Tibial artery (tissue), 4 donors: ENCODE measurements around the gene OBSL1.

ENCODE experiments used
- DNase-seq, 2 donors: peaks; one replicate each; pipeline ENCODE4 v3.0.0-alpha.2; 2019
- H3K27ac ChIP-seq, 2 donors: fragments of 200-600 bp; sonication (generic) in 1 of 2; 1 replicate in 1 of 2; 2 replicates in 1 of 2; pipeline ENCODE4 v1.5.1; 2018 to 2019; ENCODE audit warnings: mild to moderate bottlenecking in 1 of 2
- H3K27me3 ChIP-seq, 2 donors: fragments of 200-600 bp; sonication (generic) in 1 of 2; one replicate each; pipeline versions ENCODE4 v1.5.1 to v1.6.0; 2016 to 2019
- H3K36me3 ChIP-seq, 3 donors: fragments of 200-600 bp; sonication (generic) in 2 of 3; one replicate each; pipeline ENCODE4 v1.5.1; 2016 to 2019; ENCODE audit warnings: mild to moderate bottlenecking in 2 of 3
- H3K4me1 ChIP-seq, 4 donors: fragments of 200-600 bp; sonication (generic) in 2 of 4; 1 replicate in 3 of 4; 2 replicates in 1 of 4; pipeline ENCODE4 v1.5.1; 2016 to 2019
- H3K4me3 ChIP-seq, 2 donors: fragments of 200-600 bp; sonication (generic) in 1 of 2; 1 replicate in 1 of 2; 2 replicates in 1 of 2; pipeline ENCODE4 v1.5.1; 2018 to 2019; ENCODE audit warnings: mild to moderate bottlenecking in 2 of 2
- H3K9me3 ChIP-seq, 3 donors: fragments of 200-600 bp; sonication (generic) in 1 of 3; one replicate each; pipeline ENCODE4 v1.5.1; 2016 to 2019
- intact Hi-C: fragments of 100-400 bp; cut with DNase I; formaldehyde crosslinking; loops from one replicate; pipeline ENCODE4 v1.15.0; 2023; ENCODE audit warnings: low total_unique reads
- TF ChIP-seq, protein P1 (sequence below), 2 experiments: fragments of 200-600 bp in 1 of 2; fragments of 450-650 bp in 1 of 2; IDR thresholded peaks; one replicate each; pipeline ENCODE4 v1.5.1; 2017 to 2019; ENCODE audit warnings: antibody characterized with exemption in 2 of 2, mild to moderate bottlenecking in 1 of 2, moderate library complexity in 1 of 2

OBSL1 gene

DNA sequence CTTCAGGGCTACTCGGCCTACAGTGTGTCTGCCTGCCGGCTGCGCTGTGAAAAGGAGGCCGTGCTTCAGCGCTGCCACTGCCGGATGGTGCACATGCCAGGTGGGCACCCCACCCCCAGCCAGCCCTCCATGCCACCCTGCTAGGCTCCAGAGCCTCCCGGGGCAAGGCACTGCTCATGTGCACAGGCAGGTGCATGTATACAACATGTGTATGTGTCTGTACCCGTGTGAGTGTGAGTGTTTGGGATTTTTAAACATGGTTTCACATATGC is 39.0 kb downstream of the OBSL1 start:
- H3K36me3 ChIP-seq: no peaks in the 10 kb centered on the region
- DNase-seq: no peak
- no peaks in the 10 kb centered on the region for H3K9me3 ChIP-seq
- peaks cover 0 to 8% (median 2%) of the 10 kb centered on the region in 4 donors for H3K4me1 ChIP-seq
- H3K27me3 ChIP-seq: peaks cover 0 to 17% of the 10 kb centered on the region in 2 donors
- intact Hi-C loops: loop anchor here (10.0 kb wide), 1 partner anchor 238 kb away; no protein-coding TSS in a partner anchor
- no peak overlapping the region for H3K27ac ChIP-seq
- H3K4me3 ChIP-seq: no peak overlapping the region
- TF ChIP-seq, protein P1, sequence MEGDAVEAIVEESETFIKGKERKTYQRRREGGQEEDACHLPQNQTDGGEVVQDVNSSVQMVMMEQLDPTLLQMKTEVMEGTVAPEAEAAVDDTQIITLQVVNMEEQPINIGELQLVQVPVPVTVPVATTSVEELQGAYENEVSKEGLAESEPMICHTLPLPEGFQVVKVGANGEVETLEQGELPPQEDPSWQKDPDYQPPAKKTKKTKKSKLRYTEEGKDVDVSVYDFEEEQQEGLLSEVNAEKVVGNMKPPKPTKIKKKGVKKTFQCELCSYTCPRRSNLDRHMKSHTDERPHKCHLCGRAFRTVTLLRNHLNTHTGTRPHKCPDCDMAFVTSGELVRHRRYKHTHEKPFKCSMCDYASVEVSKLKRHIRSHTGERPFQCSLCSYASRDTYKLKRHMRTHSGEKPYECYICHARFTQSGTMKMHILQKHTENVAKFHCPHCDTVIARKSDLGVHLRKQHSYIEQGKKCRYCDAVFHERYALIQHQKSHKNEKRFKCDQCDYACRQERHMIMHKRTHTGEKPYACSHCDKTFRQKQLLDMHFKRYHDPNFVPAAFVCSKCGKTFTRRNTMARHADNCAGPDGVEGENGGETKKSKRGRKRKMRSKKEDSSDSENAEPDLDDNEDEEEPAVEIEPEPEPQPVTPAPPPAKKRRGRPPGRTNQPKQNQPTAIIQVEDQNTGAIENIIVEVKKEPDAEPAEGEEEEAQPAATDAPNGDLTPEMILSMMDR (IDR thresholded peaks at IDR 0.05): no peak

DNA sequence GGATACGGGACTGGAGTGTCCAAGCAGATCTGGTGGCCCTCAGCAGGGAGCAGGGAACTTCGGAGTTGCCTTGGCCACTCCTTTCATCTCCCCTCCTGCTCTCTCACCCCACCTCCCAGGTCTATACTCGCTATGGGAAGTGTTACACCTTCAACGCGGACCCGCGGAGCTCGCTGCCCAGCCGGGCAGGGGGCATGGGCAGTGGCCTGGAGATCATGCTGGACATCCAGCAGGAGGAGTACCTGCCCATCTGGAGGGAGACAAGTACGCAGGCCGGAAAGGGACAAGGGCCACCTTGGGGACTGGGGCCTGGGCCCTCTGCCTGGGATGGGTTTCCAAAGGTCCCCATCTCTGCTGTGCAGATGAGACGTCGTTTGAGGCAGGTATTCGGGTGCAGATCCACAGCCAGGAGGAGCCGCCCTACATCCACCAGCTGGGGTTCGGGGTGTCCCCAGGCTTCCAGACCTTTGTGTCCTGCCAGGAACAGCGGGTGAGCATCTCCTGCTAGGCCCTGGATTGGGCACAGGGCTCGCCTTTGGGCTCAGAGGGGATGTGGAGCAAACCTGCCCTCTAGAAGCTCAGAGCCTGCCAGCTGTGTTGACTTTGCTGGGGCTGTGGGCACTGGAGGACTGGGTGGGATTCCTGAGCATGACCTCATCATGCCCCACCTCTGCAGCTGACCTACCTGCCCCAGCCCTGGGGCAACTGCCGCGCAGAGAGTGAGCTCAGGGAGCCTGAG is 39.5 kb downstream of the OBSL1 start:
- no peaks in the 10 kb centered on the region for H3K9me3 ChIP-seq
- DNase-seq: no peak
- H3K4me1 ChIP-seq: peaks cover 0 to 8% (median 2%) of the 10 kb centered on the region in 4 donors
- intact Hi-C loops: loop anchor here (10.0 kb wide), 1 partner anchor 237 kb away; no protein-coding TSS in a partner anchor
- H3K36me3 ChIP-seq: no peaks in the 10 kb centered on the region
- H3K27me3 ChIP-seq: peaks cover 0 to 20% of the 10 kb centered on the region in 2 donors
- no peak overlapping the region for H3K4me3 ChIP-seq
- TF ChIP-seq, protein P1 (IDR thresholded peaks at IDR 0.05): no peak
- H3K27ac ChIP-seq: no peak overlapping the region

DNA sequence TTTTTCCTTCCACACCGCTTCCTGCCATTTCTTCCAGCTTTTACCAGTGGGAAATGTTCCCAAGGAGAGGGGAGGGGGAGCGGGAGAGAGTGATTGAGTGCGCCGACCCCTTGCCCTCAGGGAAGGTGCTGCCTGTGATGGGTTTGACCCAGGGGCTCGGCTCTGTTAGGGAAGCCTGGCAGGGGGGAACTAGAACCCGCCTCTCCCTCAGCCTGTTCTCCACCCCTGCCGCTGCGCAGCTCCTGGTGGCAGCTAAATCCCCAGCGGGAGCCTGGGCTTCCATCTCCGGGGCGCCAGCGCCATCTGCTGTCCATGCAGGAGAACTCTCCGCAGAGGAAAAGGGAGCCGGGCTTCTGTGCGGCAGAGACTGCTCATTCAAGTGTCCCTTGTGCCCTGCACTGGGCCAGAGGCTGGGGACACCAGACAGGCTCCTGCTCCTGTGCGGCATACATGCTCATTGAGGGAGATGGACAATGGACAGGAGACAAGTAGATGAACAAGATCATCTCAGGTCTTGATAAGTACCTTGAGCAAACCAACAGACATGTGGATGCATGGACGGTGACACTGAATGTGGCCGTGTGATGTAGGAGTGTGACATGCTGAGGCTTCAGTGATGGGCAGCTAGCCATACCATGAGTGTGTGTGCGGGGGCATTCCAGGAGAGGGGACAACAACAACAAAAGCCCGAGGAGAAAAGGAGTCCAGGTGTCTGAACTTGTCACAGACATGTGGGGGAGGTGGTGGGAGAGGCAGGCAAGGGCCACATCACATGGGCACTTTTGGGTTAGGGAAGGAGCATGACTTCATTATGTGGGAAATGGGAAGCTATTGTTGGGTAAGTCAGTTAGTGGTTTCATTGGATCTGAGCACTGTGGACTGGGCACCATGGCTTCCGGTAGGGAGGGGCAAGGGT is 41.0 kb downstream of the OBSL1 start:
- intact Hi-C loops: loop anchor here (1.0 to 10.0 kb wide), 2 partner anchors 128 to 236 kb away; no protein-coding TSS in a partner anchor
- Histone ChIP-seq H3K9me3 (no peaks in the 10 kb centered on the region), H3K36me3 (no peaks in the 10 kb centered on the region), H3K4me1 (peaks cover 0 to 8% (median 2%) of the 10 kb centered on the region in 4 donors), H3K4me3 (peak overlapping the region; percentile 21), H3K27me3 (peaks cover 0 to 22% of the 10 kb centered on the region in 2 donors), H3K27ac (no peak overlapping the region)
- DNase-seq: peak; percentile 74 to 89
- TF ChIP-seq, protein P1 (IDR thresholded peaks at IDR 0.05): peak; percentile 99

DNA sequence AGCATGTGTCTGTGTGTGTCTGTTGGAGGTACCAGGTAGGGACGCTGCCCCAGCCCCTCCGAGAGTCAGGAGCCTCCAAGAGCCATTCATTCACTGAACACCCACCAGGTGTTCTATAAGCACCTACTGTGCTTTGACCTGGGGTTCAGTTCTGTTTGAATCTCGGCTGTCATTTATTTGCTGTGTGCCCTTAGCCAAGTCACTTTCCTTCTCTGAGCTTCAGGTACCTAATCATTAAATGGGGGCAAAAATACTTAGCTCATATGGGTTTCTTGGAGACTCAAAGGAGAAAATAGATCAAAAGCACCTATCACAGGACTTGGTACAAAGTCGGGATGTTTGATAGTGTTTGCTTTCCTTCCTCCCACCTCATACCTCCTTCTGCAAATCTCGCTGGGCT is 43.9 kb downstream of the OBSL1 start:
- H3K9me3 ChIP-seq: no peaks in the 10 kb centered on the region
- peaks cover 0 to 15% (median 11%) of the 10 kb centered on the region in 4 donors for H3K4me1 ChIP-seq
- no peak overlapping the region for H3K27ac ChIP-seq
- no peak overlapping the region for H3K4me3 ChIP-seq
- peaks cover 0 to 22% of the 10 kb centered on the region in 2 donors for H3K27me3 ChIP-seq
- intact Hi-C loops: no loop called here
- no peaks in the 10 kb centered on the region for H3K36me3 ChIP-seq
- DNase-seq: no peak
- TF ChIP-seq, protein P1 (IDR thresholded peaks at IDR 0.05): no peak

DNA sequence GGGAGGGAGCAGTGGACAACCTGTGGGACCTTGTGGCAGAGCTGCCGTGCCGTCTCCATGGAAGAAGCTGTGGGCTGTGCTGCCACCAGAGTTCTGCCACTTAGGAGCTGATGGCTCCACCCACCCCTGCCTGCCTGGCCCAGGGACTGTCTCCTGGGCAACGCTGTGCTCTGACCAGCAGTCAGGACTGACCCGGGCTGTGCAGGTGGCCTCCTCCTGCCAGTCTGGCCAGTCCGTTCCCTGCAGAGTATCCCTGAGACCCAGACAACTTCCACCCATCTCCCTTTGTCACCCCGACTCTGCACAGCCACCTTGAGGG is 44.3 kb downstream of the OBSL1 start:
- peaks cover 0 to 22% of the 10 kb centered on the region in 2 donors for H3K27me3 ChIP-seq

More for the DNA sequence above, 44.3 kb downstream of the OBSL1 start:
- intact Hi-C loops: no loop called here
- H3K4me1 ChIP-seq: peaks cover 0 to 19% (median 16%) of the 10 kb centered on the region in 4 donors
- H3K27ac ChIP-seq: no peak overlapping the region
- no peaks in the 10 kb centered on the region for H3K9me3 ChIP-seq
- no peaks in the 10 kb centered on the region for H3K36me3 ChIP-seq
- DNase-seq: no peak
- TF ChIP-seq, protein P1 (IDR thresholded peaks at IDR 0.05): no peak
- H3K4me3 ChIP-seq: no peak overlapping the region
